BLaER1 treated with 17β-estradiol and CSF1 and Interleukin-3, amounts not matched to agents 10 nM and 100 nM (cell line): Measurements from ENCODE around the gene FBXW12.

ENCODE experiments used
- H3K27ac ChIP-seq, 11 experiments: shearing (Covaris generic); formaldehyde crosslinking; 2 replicates each; pipeline ENCODE4 v1.8.1; 2022
- H3K27me3 ChIP-seq, 11 experiments: shearing (Covaris generic); formaldehyde crosslinking; 2 replicates each; pipeline ENCODE4 v1.8.1; 2022
- H3K36me3 ChIP-seq, 11 experiments: shearing (Covaris generic); formaldehyde crosslinking; 2 replicates each; pipeline ENCODE4 v1.8.1; 2022
- H3K4me1 ChIP-seq, 10 experiments: shearing (Covaris generic); formaldehyde crosslinking; 2 replicates each; pipeline ENCODE4 v1.8.1; 2022
- H3K4me2 ChIP-seq, 11 experiments: shearing (Covaris generic); formaldehyde crosslinking; 2 replicates each; pipeline ENCODE4 v1.8.1; 2022
- H3K4me3 ChIP-seq, 10 experiments: shearing (Covaris generic); formaldehyde crosslinking; 2 replicates each; pipeline ENCODE4 v1.8.1; 2022
- H3K9ac ChIP-seq, 11 experiments: shearing (Covaris generic); formaldehyde crosslinking; 2 replicates each; pipeline ENCODE4 v1.8.1; 2022
- H3K9me3 ChIP-seq, 11 experiments: shearing (Covaris generic); formaldehyde crosslinking; replicated peaks in 1 of 11; 2 replicates each; pipeline ENCODE4 v1.8.1; 2022
- H4K20me1 ChIP-seq, 11 experiments: shearing (Covaris generic); formaldehyde crosslinking; 2 replicates each; pipeline ENCODE4 v1.8.1; 2022
- Cebpa-rat ChIP-seq, 11 experiments: shearing (Covaris generic); IDR thresholded peaks; 2 replicates each; pipeline ENCODE4 v1.8.1; 2022

FBXW12 gene

DNA sequence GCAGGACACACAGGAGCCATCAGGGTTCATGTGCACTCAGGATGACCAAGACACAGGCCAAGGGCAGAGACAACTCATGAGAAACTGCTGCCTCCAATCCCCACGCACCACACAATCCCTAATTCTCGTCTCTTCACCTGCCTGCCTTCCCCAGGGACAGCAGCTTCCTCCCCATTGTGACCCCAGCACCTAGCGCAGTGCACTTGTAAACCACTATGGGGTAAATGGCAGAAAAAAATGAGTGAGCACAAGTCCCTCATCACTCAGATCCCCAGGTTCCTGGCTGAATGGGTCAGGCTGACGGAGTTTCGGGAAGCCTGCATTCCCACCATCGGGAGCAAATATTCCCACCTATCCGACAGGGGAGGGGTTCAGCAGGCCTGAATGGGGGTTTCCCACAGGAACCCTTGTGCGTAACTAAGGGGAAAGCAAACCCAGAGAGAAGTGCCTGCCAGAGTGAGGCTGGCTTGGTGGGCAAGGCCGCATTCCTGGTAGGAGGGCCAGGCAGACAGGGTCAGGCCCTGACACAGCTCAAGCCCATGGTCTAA is 39.1 kb downstream of the FBXW12 start:
- H4K20me1 ChIP-seq = peaks cover 0 to 57% (median 1%) of the 10 kb centered on the region in 11 experiments; a peak in 9 of 22 replicates
- TF ChIP-seq Cebpa-rat (IDR thresholded peaks at IDR 0.05) = no peak
- H3K27me3 ChIP-seq = no peaks in the 10 kb centered on the region
- H3K4me1 ChIP-seq = no peaks in the 10 kb centered on the region; a peak in 1 of 20 replicates
- H3K9me3 ChIP-seq = no peaks in the 10 kb centered on the region
- no peak overlapping the region; a peak in 1 of 22 replicates for H3K27ac ChIP-seq
- no peak overlapping the region; a peak in 1 of 22 replicates for H3K9ac ChIP-seq
- no peak overlapping the region for H3K4me3 ChIP-seq
- H3K4me2 ChIP-seq = no peak overlapping the region
- peaks cover 79 to 100% (median 100%) of the 10 kb centered on the region in 11 experiments for H3K36me3 ChIP-seq

DNA sequence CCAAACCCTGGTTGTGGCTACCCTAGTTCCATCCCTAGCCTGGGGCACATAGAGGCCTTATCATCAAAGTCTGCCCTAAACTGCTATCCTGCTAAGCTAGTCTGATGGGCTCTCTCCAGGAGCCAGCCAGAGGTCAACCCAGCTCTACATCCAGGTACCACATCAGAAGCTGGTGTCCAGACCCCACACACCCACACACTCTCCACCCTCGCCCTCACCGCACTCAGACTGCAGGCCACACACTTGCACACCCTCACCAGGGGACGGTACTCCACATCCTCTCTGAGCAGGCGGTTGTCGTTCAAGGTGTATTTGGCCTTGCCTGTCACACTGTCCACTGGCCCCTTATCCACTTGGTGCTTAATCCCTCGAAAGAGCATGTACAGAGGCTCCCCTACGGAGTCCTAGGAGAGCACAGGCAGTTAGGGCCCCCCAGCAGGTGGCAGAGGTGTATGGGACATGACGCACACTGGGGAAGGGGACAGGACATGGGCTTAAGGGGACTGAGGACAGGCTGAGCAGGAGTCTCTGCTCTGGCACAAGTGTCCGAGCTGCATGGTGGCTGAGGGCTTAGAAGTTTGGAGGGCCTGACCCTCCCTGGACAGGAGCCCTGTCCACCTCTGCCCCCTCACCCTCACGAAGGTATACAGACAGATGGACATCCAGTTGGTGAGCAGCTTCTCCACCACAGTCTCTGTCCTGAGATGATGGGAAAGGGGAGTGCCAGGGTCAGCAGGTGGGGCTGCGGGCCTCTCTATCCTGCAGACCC is 39.8 kb downstream of the FBXW12 start:
- no peak overlapping the region for H3K4me3 ChIP-seq
- no peak for TF ChIP-seq Cebpa-rat (IDR thresholded peaks at IDR 0.05)
- no peaks in the 10 kb centered on the region; a peak in 1 of 20 replicates for H3K4me1 ChIP-seq
- peaks cover 85 to 100% (median 100%) of the 10 kb centered on the region in 11 experiments for H3K36me3 ChIP-seq
- H3K9me3 ChIP-seq = no peaks in the 10 kb centered on the region
- no peak overlapping the region; a peak in 1 of 22 replicates for H3K9ac ChIP-seq
- no peak overlapping the region; a peak in 1 of 22 replicates for H3K27ac ChIP-seq
- H3K27me3 ChIP-seq = no peaks in the 10 kb centered on the region
- H3K4me2 ChIP-seq = no peak overlapping the region
- peaks cover 0 to 59% (median 8%) of the 10 kb centered on the region in 11 experiments; a peak in 10 of 22 replicates for H4K20me1 ChIP-seq

DNA sequence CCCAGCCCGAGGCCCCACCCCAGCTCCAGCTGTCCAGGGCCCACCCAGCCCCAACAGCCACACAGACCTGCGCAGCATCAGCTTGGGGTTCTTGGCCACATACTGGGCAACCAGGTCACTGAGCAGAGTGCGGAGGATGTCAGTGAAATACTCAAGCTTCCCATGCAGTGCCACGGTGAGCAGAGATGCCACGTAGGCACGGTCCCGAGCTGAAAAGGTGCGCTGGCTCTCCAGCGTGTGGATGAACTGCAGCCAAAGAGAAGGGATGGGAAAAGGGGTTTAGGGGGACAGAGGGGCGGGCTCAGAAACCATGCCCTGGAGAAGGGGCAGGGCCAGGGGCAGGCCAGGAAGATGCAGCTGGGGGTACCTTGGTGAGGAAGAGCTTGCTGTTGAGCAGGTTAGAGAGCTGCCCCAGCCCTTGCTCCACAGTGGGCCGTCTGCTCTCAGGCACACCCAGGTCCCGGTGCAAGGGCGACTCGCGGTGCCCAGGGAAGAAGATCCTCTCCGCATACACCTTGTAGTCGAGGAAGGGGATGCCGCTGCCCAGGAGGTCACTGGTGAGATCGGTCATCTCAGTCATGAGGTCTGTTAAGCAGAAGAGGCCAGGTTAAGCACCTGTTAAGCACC is 40.5 kb downstream of the FBXW12 start:
- no peaks in the 10 kb centered on the region for H3K9me3 ChIP-seq
- no peak overlapping the region for H3K4me2 ChIP-seq
- H3K9ac ChIP-seq = no peak overlapping the region
- H3K4me1 ChIP-seq = no peaks in the 10 kb centered on the region; a peak in 1 of 20 replicates
- H4K20me1 ChIP-seq = peaks cover 0 to 64% (median 11%) of the 10 kb centered on the region in 11 experiments; a peak in 11 of 22 replicates
- H3K27me3 ChIP-seq = no peaks in the 10 kb centered on the region
- no peak overlapping the region for H3K4me3 ChIP-seq
- H3K36me3 ChIP-seq = peaks cover 83 to 100% (median 100%) of the 10 kb centered on the region in 11 experiments
- H3K27ac ChIP-seq = no peak overlapping the region
- no peak for TF ChIP-seq Cebpa-rat (IDR thresholded peaks at IDR 0.05)

DNA sequence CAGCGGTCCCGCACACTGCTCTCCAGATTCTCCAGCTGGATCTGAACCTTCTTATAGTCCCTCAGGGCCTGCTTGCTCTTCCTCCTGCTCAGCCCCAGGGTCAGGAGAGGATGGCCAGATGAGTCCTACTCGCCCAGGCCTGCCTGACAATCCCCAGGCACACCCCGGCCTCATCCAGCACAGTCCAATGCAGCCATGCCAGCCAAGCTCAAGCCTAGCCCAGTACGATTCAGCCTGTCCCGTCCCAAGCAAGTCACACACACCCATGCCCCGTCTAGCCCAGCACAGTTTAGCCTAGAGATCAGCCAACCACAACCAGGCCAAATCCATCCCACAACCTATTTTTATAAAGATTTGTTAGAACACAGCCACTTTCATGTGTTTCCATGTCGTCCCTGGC is 41.1 kb downstream of the FBXW12 start:
- H4K20me1 ChIP-seq = peaks cover 0 to 70% (median 11%) of the 10 kb centered on the region in 11 experiments; a peak in 13 of 22 replicates
- H3K4me2 ChIP-seq = no peak overlapping the region
- 0 out of 22 replicates have a peak overlapping the region, but pooled peaks of 1 of the 11 experiments have one; percentile 24 for H3K9ac ChIP-seq
- no peak overlapping the region for H3K4me3 ChIP-seq
- no peak overlapping the region for H3K27ac ChIP-seq
- TF ChIP-seq Cebpa-rat (IDR thresholded peaks at IDR 0.05) = no peak
- H3K27me3 ChIP-seq = no peaks in the 10 kb centered on the region
- no peaks in the 10 kb centered on the region for H3K9me3 ChIP-seq
- H3K4me1 ChIP-seq = no peaks in the 10 kb centered on the region; a peak in 1 of 20 replicates
- peaks cover 86 to 100% (median 100%) of the 10 kb centered on the region in 11 experiments for H3K36me3 ChIP-seq

DNA sequence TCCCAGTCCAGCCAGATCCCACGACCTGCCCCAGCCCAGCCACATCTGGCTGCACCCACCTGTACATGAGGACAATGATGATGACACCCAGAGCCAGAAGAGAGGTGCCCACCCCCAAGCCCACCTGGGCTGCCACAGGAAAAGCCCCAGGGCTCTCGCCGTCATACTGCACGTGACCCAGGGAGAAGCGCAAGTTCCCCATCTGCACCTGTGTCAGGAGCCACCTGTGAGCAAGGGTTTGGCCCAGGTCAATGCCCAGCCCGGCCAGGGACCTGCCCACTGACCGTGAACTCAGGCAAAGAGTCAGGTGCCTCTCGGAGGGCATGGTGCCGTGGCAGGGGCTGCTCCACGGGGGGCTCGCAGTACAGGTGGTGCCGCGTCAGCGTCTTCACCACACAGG is 41.6 kb downstream of the FBXW12 start:
- Histone ChIP-seq H3K4me3 (no peak overlapping the region), H3K27me3 (no peaks in the 10 kb centered on the region), H3K9ac (peak overlapping the region in 1 of 11 experiments; percentile 24; a peak in 2 of 22 replicates), H3K4me1 (no peaks in the 10 kb centered on the region; a peak in 1 of 20 replicates), H3K4me2 (no peak overlapping the region), H3K36me3 (peaks cover 91 to 100% (median 100%) of the 10 kb centered on the region in 11 experiments), H4K20me1 (peaks cover 0 to 75% (median 14%) of the 10 kb centered on the region in 11 experiments; a peak in 14 of 22 replicates), H3K27ac (no peak overlapping the region), H3K9me3 (no peaks in the 10 kb centered on the region)
- TF ChIP-seq Cebpa-rat (IDR thresholded peaks at IDR 0.05) = no peak

DNA sequence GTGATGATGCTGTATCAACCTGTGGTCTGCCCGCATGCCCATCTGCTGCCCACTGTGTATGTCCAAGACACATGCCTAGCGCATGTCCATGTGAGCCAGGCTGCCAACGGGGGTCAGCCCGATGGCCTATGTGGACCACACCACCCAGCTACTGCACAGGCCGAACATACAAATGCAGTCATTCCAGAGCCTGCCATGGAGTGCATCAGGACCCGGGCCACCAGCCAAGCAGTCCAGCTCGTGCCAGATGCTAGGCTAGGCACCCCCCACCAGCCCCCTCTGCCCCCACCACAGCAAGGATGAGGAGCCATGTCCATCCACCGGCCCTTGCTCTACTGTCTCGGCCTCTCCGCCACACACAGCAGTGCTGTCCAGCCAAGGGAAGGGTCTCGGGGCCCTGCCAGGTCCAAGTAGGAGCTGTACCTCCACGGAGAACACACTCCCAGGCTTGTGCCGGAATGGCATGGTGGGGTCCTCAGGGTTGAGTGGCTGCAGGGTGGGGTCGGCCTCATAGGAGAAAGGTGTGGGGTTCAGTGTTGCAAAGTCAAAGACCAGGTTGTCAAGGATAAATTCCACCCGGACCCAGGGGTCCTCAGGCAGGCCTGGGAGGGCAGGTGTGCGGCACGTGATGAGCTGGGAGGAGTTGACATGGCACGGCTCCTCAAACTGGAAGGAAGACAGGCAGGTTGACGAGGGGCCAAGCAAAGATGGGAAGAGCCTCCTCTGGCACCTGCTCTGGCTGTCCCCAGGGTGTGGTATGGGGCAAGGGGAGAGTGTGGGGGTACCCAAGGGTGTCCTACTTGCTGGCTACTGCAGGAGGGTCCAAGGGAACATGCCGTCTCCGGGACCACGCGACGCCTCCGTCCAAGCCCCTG is 42.6 kb downstream of the FBXW12 start:
- peaks cover 86 to 100% (median 100%) of the 10 kb centered on the region in 11 experiments for H3K36me3 ChIP-seq
- H3K9me3 ChIP-seq = no peaks in the 10 kb centered on the region
- H3K4me1 ChIP-seq = peaks cover 0 to 4% (median 0%) of the 10 kb centered on the region in 10 experiments; a peak in 1 of 20 replicates
- no peaks in the 10 kb centered on the region for H3K27me3 ChIP-seq
- H3K27ac ChIP-seq = no peak overlapping the region
- no peak overlapping the region for H3K4me2 ChIP-seq
- H3K4me3 ChIP-seq = no peak overlapping the region
- TF ChIP-seq Cebpa-rat (IDR thresholded peaks at IDR 0.05) = no peak
- peaks cover 0 to 85% (median 24%) of the 10 kb centered on the region in 11 experiments; a peak in 16 of 22 replicates for H4K20me1 ChIP-seq
- H3K9ac ChIP-seq = no peak overlapping the region

DNA sequence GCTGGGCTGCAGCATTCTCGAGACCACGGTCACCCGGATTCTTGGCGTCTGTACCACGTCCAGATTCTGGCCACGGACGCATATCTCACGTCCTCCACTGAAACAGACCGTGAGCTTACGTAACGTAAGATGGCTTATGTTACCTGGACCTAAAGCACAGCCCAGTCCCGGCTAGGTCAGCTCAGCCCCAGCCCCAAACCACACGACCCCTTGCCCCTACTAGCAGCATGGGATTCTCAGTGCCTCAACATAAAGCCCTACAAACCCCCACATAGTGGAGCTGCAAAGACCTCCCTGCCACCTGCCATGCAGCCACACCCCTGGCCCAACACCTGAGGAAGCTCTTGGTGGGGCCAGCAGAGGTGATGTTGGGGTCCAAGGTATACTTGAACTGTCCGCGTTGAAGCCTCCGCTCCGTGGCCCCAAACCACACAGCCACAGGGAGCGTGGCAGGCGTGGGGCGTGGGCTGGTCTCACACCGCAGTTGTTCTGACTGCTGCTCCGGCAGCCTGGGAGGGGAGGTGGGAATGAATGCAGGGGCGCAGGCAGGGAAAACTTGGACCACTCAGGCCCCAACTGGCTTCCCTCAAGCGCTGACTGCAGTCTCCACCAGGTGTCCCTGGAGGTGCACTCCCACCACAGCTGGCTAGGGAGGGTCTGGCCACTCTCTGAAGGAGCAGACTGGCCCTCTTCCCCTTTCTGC is 43.4 kb downstream of the FBXW12 start:
- peaks cover 0 to 84% (median 26%) of the 10 kb centered on the region in 11 experiments; a peak in 16 of 22 replicates for H4K20me1 ChIP-seq
- H3K4me1 ChIP-seq = peaks cover 0 to 5% (median 0%) of the 10 kb centered on the region in 10 experiments; a peak in 1 of 20 replicates
- no peaks in the 10 kb centered on the region for H3K9me3 ChIP-seq
- H3K4me2 ChIP-seq = no peak overlapping the region
- TF ChIP-seq Cebpa-rat (IDR thresholded peaks at IDR 0.05) = no peak
- H3K27me3 ChIP-seq = no peaks in the 10 kb centered on the region
- H3K36me3 ChIP-seq = peaks cover 80 to 100% (median 98%) of the 10 kb centered on the region in 11 experiments
- no peak overlapping the region for H3K9ac ChIP-seq
- no peak overlapping the region for H3K4me3 ChIP-seq
- no peak overlapping the region for H3K27ac ChIP-seq

DNA sequence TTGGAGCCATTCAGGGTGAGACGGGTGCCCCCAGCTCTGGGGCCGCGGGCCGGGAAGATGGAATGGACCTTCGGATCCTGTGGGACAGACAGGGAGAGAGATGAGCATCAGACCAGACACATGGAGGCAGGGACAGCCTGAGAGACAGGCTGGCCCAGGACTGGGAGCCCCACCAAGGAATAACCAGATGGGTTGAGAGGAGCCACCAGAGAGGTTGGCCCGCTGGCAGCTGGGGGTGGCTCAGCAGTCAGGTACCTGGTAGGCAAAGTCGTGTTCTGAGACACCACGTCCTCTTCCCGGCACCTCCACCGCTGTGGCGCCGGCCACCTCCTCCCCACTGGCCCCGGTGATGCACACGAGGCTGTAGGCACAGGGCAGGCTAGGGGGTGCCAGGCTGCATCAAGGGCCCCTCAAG is 44.1 kb downstream of the FBXW12 start:
- peaks cover 75 to 100% (median 98%) of the 10 kb centered on the region in 11 experiments for H3K36me3 ChIP-seq
- peaks cover 0 to 84% (median 33%) of the 10 kb centered on the region in 11 experiments; a peak in 18 of 22 replicates for H4K20me1 ChIP-seq
- H3K9me3 ChIP-seq = no peaks in the 10 kb centered on the region
- H3K9ac ChIP-seq = no peak overlapping the region
- H3K4me1 ChIP-seq = peaks cover 0 to 5% (median 0%) of the 10 kb centered on the region in 10 experiments; a peak in 1 of 20 replicates
- H3K4me2 ChIP-seq = no peak overlapping the region
- no peak overlapping the region for H3K4me3 ChIP-seq
- no peak for TF ChIP-seq Cebpa-rat (IDR thresholded peaks at IDR 0.05)
- H3K27me3 ChIP-seq = no peaks in the 10 kb centered on the region
- no peak overlapping the region for H3K27ac ChIP-seq
